CD4-positive, alpha-beta T cell (primary cell): ENCODE data around the gene NPTN. TPM values are rescaled to one million over a fixed set of nuclear protein-coding genes. Genes with fewer than 3 reads are reported as not detected.

ENCODE experiments used
- ATAC-seq: fragments of 200-7000 bp; cut with Tn5 transposase; one replicate; pipeline ENCODE4 v1.10.0; 2022; ENCODE audit warnings: mild to moderate bottlenecking; ENCODE audit not compliant: poor library complexity
- CTCF ChIA-PET: fragments of 350-600 bp; sonication (Branson Sonifier 250); formaldehyde crosslinking; loops from one replicate; lab custom pipeline; 2021; ENCODE audit warnings: antibody characterized with exemption, inconsistent platforms; lab: Charles Lee
- POLR2A ChIA-PET: fragments of 350-600 bp; sonication (Branson Sonifier 250); formaldehyde crosslinking; loops from one replicate; lab custom pipeline; 2021; ENCODE audit warnings: antibody characterized with exemption, inconsistent platforms; lab: Charles Lee
- DNase-seq, 14 experiments: peaks; one replicate each; pipeline ENCODE4 v3.0.0-alpha.2; 2013 to 2020; ENCODE audit warnings: mixed read lengths in 2 of 14
- H3K27ac ChIP-seq, 2 donors: one replicate each; pipeline versions ENCODE4 v1.5.1 to v1.7.0; 2013; ENCODE audit warnings: low read length in 2 of 2, low read depth in 1 of 2, mild to moderate bottlenecking in 1 of 2
- H3K27me3 ChIP-seq, 2 experiments: 1 replicate in 1 of 2; 2 replicates in 1 of 2; pipeline versions ENCODE4 v1.6.1 to v1.7.0; 2013; ENCODE audit warnings: low read length in 2 of 2, control low read depth in 1 of 2, mild to moderate bottlenecking in 1 of 2, moderate library complexity in 1 of 2; ENCODE audit not compliant: insufficient read depth in 2 of 2, control insufficient read depth in 1 of 2
- H3K36me3 ChIP-seq: one replicate; pipeline ENCODE4 v1.6.1; 2013; ENCODE audit warnings: low read length, control low read depth; ENCODE audit not compliant: insufficient read depth
- H3K4me1 ChIP-seq: one replicate; pipeline ENCODE4 v1.6.1; 2013; ENCODE audit warnings: low read length, control low read depth; ENCODE audit not compliant: insufficient read depth
- H3K4me3 ChIP-seq: one replicate; pipeline ENCODE4 v1.5.1; 2013; ENCODE audit warnings: mild to moderate bottlenecking, low read length, moderate library complexity
- H3K9me3 ChIP-seq, 2 experiments: 1 replicate in 1 of 2; 2 replicates in 1 of 2; pipeline versions ENCODE4 v1.6.1 to v1.7.0; 2013; ENCODE audit warnings: low read length in 2 of 2, mild to moderate bottlenecking in 2 of 2, control low read depth in 1 of 2, moderate library complexity in 1 of 2; ENCODE audit not compliant: control insufficient read depth in 1 of 2, insufficient read depth in 1 of 2
- H3K27ac Mint-ChIP-seq: one replicate; pipeline ENCODE4 v1.8.0; 2020; ENCODE audit warnings: mixed read lengths
- H3K27me3 Mint-ChIP-seq: one replicate; pipeline ENCODE4 v1.8.0; 2021; ENCODE audit warnings: mixed read lengths
- H3K36me3 Mint-ChIP-seq: one replicate; pipeline ENCODE4 v1.8.0; 2021; ENCODE audit warnings: low read depth, mixed read lengths
- H3K4me1 Mint-ChIP-seq: one replicate; pipeline ENCODE4 v1.8.0; 2021; ENCODE audit warnings: low read depth, mixed read lengths
- H3K4me3 Mint-ChIP-seq: one replicate; pipeline ENCODE4 v1.8.0; 2020; ENCODE audit warnings: mild to moderate bottlenecking, mixed read lengths
- H3K9me3 Mint-ChIP-seq: one replicate; pipeline ENCODE4 v1.8.0; 2020; ENCODE audit warnings: mixed read lengths
- intact Hi-C, 2 experiments: fragments of 100-400 bp; cut with DNase I in 1 of 2; cut with micrococcal nuclease in 1 of 2; formaldehyde crosslinking; loops; one replicate each; pipeline versions ENCODE4 v1.15.1 to v1.9.0; 2023 to 2025; cut with DNase I, micrococcal nuclease
- total RNA-seq, 174 experiments: library from RNA in 2 of 174; stranded (reverse) in 2 of 174; gene quantifications; one replicate each; pipeline ENCODE4 v1.2.3 and lab custom pipeline; 2021 to 2026
- TF ChIP-seq, protein P1 (sequence below): fragments of 200-600 bp; IDR thresholded peaks from one replicate; pipeline ENCODE4 v1.8.0; 2022; ENCODE audit warnings: antibody characterized with exemption, mild to moderate bottlenecking

Gene NPTN
- total RNA-seq, 2 experiments from 2014 or later, result 9.3 to 13.5 TPM

- H3K4me3 ChIP-seq, result no peak overlapping the region
- DNase-seq (no peak), ATAC-seq (no peak)
- CTCF ChIA-PET, result no interaction called here
- POLR2A ChIA-PET, result no interaction called here
- Mint-ChIP-seq H3K27ac (no peak overlapping the region), H3K36me3 (peaks cover 30% of the 10 kb centered on the region), H3K9me3 (no peaks in the 10 kb centered on the region), H3K27me3 (no peaks in the 10 kb centered on the region), H3K4me3 (no peak overlapping the region), H3K4me1 (peaks cover 54% of the 10 kb centered on the region)
- H3K27me3 ChIP-seq, result no peaks in the 10 kb centered on the region
- no peak overlapping the region for H3K27ac ChIP-seq
- H3K9me3 ChIP-seq, result no peaks in the 10 kb centered on the region
- peaks cover 11% of the 10 kb centered on the region for H3K36me3 ChIP-seq
- peaks cover 3% of the 10 kb centered on the region for H3K4me1 ChIP-seq
- TF ChIP-seq, protein P1, sequence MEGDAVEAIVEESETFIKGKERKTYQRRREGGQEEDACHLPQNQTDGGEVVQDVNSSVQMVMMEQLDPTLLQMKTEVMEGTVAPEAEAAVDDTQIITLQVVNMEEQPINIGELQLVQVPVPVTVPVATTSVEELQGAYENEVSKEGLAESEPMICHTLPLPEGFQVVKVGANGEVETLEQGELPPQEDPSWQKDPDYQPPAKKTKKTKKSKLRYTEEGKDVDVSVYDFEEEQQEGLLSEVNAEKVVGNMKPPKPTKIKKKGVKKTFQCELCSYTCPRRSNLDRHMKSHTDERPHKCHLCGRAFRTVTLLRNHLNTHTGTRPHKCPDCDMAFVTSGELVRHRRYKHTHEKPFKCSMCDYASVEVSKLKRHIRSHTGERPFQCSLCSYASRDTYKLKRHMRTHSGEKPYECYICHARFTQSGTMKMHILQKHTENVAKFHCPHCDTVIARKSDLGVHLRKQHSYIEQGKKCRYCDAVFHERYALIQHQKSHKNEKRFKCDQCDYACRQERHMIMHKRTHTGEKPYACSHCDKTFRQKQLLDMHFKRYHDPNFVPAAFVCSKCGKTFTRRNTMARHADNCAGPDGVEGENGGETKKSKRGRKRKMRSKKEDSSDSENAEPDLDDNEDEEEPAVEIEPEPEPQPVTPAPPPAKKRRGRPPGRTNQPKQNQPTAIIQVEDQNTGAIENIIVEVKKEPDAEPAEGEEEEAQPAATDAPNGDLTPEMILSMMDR, result no peak
- intact Hi-C loops, result no loop called here
Measured at GRCh38 chr15:73596174-73596573, 37.0 kb downstream of the NPTN start.

DNA sequence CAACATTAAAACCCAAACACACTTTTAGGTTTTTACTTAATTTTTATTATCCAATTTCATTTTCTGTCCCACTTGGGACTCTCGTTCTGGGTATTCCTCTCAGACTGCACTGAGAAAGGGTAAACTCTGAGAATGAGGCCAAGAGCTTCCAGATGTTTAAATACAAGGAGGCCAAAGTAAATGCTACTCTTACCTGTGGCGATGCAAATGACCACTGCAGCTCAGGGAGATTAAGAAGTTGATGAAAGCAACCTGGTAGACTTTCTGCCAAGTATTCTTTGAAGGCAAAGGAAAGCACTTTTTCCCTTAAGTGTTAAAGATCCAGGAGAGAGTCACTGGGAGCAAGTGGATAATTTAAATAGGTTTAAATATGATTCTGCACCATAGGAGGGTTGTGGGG lies 39.1 kb downstream of the NPTN start:
- Mint-ChIP-seq H3K27ac (no peak overlapping the region), H3K27me3 (no peaks in the 10 kb centered on the region), H3K36me3 (peaks cover 48% of the 10 kb centered on the region), H3K4me3 (no peak overlapping the region), H3K9me3 (no peaks in the 10 kb centered on the region), H3K4me1 (peaks cover 49% of the 10 kb centered on the region)
- CTCF ChIA-PET, result no interaction called here
- Histone ChIP-seq H3K27ac (no peak overlapping the region), H3K9me3 (no peaks in the 10 kb centered on the region), H3K27me3 (no peaks in the 10 kb centered on the region), H3K4me3 (no peak overlapping the region), H3K4me1 (peaks cover 3% of the 10 kb centered on the region), H3K36me3 (peaks cover 27% of the 10 kb centered on the region)
- ATAC-seq (no peak), DNase-seq (no peak)
- TF ChIP-seq, protein P1, result no peak
- POLR2A ChIA-PET, result no interaction called here
- intact Hi-C loops, result no loop called here

DNA sequence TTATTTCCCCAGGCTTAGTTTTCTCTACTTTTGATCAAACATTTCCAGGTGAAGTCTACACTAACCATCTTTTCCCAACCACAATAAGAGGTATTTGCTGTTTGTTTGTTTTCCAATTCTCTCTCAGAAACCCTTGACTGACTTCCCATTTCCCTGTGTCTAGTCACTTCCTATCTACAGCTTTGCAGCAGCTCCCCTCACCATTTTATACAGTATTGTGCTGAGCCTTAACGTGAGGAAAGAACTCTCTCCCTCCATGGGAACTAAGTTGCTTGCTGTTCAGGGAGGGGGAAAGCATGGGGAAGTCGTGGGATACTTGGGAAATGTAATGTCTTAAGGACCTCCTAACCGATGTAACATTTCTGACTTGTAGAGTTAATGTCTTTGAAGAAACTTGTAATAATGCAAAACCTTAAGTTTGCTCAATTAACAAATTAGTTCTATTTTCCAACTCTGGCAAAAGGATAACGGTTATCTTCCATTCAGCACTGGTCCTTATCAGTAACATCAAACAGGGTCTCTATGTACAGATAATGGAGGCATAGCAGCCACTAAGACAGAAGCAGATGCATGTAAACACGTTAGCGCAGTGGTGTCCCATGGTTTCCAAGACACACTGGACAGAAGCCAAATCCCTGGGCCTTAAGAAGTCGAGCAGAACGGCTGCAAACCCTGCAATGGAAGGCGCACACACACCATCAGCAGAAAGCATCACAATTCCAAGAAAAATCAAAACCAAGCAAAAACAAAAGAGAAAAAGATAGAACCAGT lies 39.7 kb downstream of the NPTN start:
- Histone ChIP-seq H3K9me3 (no peaks in the 10 kb centered on the region), H3K4me1 (peaks cover 2% of the 10 kb centered on the region), H3K27ac (no peak overlapping the region), H3K4me3 (no peak overlapping the region), H3K36me3 (peaks cover 32% of the 10 kb centered on the region), H3K27me3 (no peaks in the 10 kb centered on the region)
- Mint-ChIP-seq H3K4me1 (peaks cover 43% of the 10 kb centered on the region), H3K27ac (no peak overlapping the region), H3K4me3 (no peak overlapping the region), H3K27me3 (no peaks in the 10 kb centered on the region), H3K36me3 (peaks cover 52% of the 10 kb centered on the region), H3K9me3 (no peaks in the 10 kb centered on the region)
- ChIA-PET CTCF (interaction anchor here (1.1 kb wide), 1 partner anchor 43 kb away, joined by 3 read pairs; no protein-coding TSS in a partner anchor), POLR2A (no interaction called here)
- ATAC-seq, result no peak
- no peak for DNase-seq
- intact Hi-C loops, result no loop called here
- TF ChIP-seq, protein P1, result no peak
